GM12878 (cell line): Measurements from ENCODE around the gene MAN1A1. TPM values are rescaled to one million over a fixed set of nuclear protein-coding genes. Genes with fewer than 3 reads are reported as not detected.

Experiments
- BMI1 ChIP-seq: fragments of 450-650 bp; IDR thresholded peaks from 2 replicates; pipeline ENCODE4 v1.6.1; 2016; ENCODE audit warnings: mild to moderate bottlenecking, moderate library complexity, borderline replicate concordance
- BRCA1 ChIP-seq: IDR thresholded peaks from 2 replicates; pipeline ENCODE4 v1.6.1; 2011; ENCODE audit warnings: low read depth, low read length, improper control_type of control experiment
- EP300 ChIP-seq, 2 experiments: fragments of 150-350 bp in 1 of 2; IDR thresholded peaks; 2 replicates each; pipeline ENCODE4 v1.6.1; 2011 to 2012; ENCODE audit warnings: low read depth in 2 of 2, low read length in 2 of 2, borderline replicate concordance in 1 of 2, improper control_type of control experiment in 1 of 2, inconsistent platforms in 1 of 2; ENCODE audit not compliant: control insufficient read depth in 1 of 2
- ETV6 ChIP-seq, 2 experiments: fragments of 450-650 bp in 1 of 2; IDR thresholded peaks in 1 of 2; conservative IDR thresholded peaks in 1 of 2; 2 replicates each; pipeline ENCODE4 v1.6.1; 2014; ENCODE audit warnings: antibody characterized with exemption in 1 of 2, borderline replicate concordance in 1 of 2, low read depth in 1 of 2, mild to moderate bottlenecking in 1 of 2, moderate library complexity in 1 of 2
- MYC ChIP-seq: IDR thresholded peaks from 2 replicates; pipeline ENCODE4 v1.6.1; 2011; ENCODE audit warnings: mild to moderate bottlenecking, low read length, moderate library complexity, inconsistent platforms; ENCODE audit not compliant: insufficient read depth, insufficient replicate concordance, insufficient read length, severe bottlenecking
- SIN3A ChIP-seq: IDR thresholded peaks from 2 replicates; pipeline ENCODE4 v1.6.1; 2012; ENCODE audit warnings: low read depth, low read length, improper control_type of control experiment
- SMC3 ChIP-seq: IDR thresholded peaks from 2 replicates; pipeline ENCODE4 v1.6.1; 2011; ENCODE audit warnings: low read length, improper control_type of control experiment, borderline replicate concordance
- STAT1 ChIP-seq: fragments of 450-650 bp; conservative IDR thresholded peaks from 2 replicates; pipeline ENCODE4 v1.6.1; 2014; ENCODE audit warnings: antibody characterized with exemption, mild to moderate bottlenecking
- TCF7 ChIP-seq: IDR thresholded peaks from 2 replicates; pipeline ENCODE4 v1.6.1; 2014; ENCODE audit warnings: antibody characterized with exemption, borderline replicate concordance
- WRNIP1 ChIP-seq: IDR thresholded peaks from 2 replicates; pipeline ENCODE4 v1.6.1; 2011; ENCODE audit warnings: low read depth, low read length, improper control_type of control experiment, borderline replicate concordance
- ZBED1 ChIP-seq: IDR thresholded peaks from 2 replicates; pipeline ENCODE4 v1.6.1; 2016; ENCODE audit warnings: borderline replicate concordance
- ZNF274 ChIP-seq: IDR thresholded peaks from one replicate; pipeline ENCODE4 v1.8.0; 2011; ENCODE audit not compliant: insufficient read length, insufficient read depth
- polyA plus RNA-seq, 11 experiments: library from polyadenylated mRNA; depleted of rRNA in 4 of 11; unstranded in 6 of 11; stranded (reverse) in 5 of 11; fragments of >200 nt; fragmentation: Nextera tagmentation in 4 of 11; fragmentation: Illumina TruSeq in 1 of 11; extraction: Ambion mirVana in 4 of 11; extraction: Trizol in 1 of 11; gene quantifications; 1 replicate in 1 of 11; 2 replicates in 10 of 11; pipeline versions ENCODE4 v1.2.1 to v1.2.3, GENCODE V29; 2011 to 2016; ENCODE audit warnings: inconsistent platforms in 2 of 11, missing spikeins in 2 of 11, low read depth in 1 of 11
- total RNA-seq, 4 experiments: library from RNA; depleted of rRNA in 3 of 4; stranded (reverse); fragments of >200 nt in 3 of 4; fragmentation: Illumina TruSeq in 1 of 4; extraction: Trizol in 1 of 4; gene quantifications; 2 replicates each; pipeline versions ENCODE4 v1.2.1 to v1.2.3, GENCODE V29; 2013 to 2021
- TF ChIP-seq, protein P1 (sequence below): fragments of 450-650 bp; IDR thresholded peaks from 2 replicates; pipeline ENCODE4 v1.6.1; 2017; ENCODE audit warnings: borderline replicate concordance
- TF ChIP-seq, protein P2 (sequence below): fragments of 450-650 bp; IDR thresholded peaks from 2 replicates; pipeline ENCODE4 v1.6.1; 2016; ENCODE audit warnings: mild to moderate bottlenecking, moderate library complexity, borderline replicate concordance
- TF ChIP-seq, protein P3 (sequence below), 3 experiments: IDR thresholded peaks in 2 of 3; conservative IDR thresholded peaks in 1 of 3; 2 replicates each; pipeline ENCODE4 v1.5.1; 2011; ENCODE audit warnings: low read depth in 3 of 3, low read length in 3 of 3, mild to moderate bottlenecking in 3 of 3, control low read depth in 2 of 3, moderate library complexity in 2 of 3, inconsistent platforms in 1 of 3, mixed read lengths in 1 of 3; ENCODE audit not compliant: control insufficient read depth in 2 of 3, insufficient read depth in 1 of 3; ENCODE audit errors: extremely low read depth in 1 of 3
- TF ChIP-seq, protein P4 (sequence below): fragments of 450-650 bp; formaldehyde crosslinking; IDR thresholded peaks from 2 replicates; pipeline ENCODE4 v1.5.0; 2022; ENCODE audit warnings: mild to moderate bottlenecking, missing genetic modification characterization

MAN1A1 gene
- total and polyA plus RNA-seq, 10 of the 15 experiments (the other 5 are each of a cell fraction or from before 2014, with no cell fraction given) = 5.4 to 28.1 (median 19.5) TPM

DNA sequence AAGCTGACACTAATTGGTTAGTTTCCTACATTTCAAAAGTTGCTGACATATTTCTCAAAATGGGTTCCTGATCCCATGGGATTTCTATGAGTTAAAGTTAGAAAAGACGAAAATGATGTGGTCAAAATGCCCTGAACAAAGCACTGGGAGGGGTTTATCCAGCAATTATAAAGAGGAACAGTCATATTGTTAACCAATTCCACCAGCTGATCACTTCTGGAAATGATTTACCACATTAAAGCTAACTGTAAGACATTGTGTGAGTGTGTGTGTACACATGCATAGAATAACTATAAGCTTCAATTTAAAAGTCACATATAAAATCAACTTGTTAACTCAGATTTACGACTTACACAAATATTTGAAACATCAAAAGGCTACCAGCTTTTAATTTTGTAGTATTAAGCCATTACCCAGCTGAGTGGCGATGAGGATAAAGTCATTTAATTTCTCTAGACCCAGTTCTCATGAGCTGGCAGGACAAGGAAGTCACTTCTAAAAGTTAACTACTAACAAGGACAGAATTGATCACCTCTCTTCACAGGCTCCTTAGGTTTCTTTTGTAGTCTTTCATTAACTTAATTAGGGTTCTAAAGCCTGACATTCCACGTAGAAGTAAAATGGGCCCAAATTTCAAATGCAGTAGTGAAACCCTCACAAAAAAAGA lies 40.4 kb downstream of the MAN1A1 start (continued):
- TF ChIP-seq, protein P1, sequence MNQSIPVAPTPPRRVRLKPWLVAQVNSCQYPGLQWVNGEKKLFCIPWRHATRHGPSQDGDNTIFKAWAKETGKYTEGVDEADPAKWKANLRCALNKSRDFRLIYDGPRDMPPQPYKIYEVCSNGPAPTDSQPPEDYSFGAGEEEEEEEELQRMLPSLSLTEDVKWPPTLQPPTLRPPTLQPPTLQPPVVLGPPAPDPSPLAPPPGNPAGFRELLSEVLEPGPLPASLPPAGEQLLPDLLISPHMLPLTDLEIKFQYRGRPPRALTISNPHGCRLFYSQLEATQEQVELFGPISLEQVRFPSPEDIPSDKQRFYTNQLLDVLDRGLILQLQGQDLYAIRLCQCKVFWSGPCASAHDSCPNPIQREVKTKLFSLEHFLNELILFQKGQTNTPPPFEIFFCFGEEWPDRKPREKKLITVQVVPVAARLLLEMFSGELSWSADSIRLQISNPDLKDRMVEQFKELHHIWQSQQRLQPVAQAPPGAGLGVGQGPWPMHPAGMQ = no peak
- TF ChIP-seq SMC3 (no peak), ZNF274 (no peak), TCF7 (peak; percentile 79), ZBED1 (no peak), MYC (no peak), STAT1 (no peak), BRCA1 (no peak), SIN3A (no peak), BMI1 (0 out of 2 replicates have a peak, but pooled peaks have one; percentile 9), EP300 (IDR thresholded peaks at IDR 0.05; ENCODE audit: borderline replicate concordance in 1 of 2, control insufficient read depth in 1 of 2, low read depth in 2 of 2, low read length in 2 of 2) (peak in 1 of 2 experiments; percentile 67; a peak in 2 of 4 replicates), WRNIP1 (no peak), ETV6 (conservative IDR thresholded peaks at IDR 0.05 in 1 of 2, IDR thresholded peaks at IDR 0.05 in 1 of 2; ENCODE audit: borderline replicate concordance in 1 of 2, low read depth in 1 of 2) (no peak)
- TF ChIP-seq, protein P2, sequence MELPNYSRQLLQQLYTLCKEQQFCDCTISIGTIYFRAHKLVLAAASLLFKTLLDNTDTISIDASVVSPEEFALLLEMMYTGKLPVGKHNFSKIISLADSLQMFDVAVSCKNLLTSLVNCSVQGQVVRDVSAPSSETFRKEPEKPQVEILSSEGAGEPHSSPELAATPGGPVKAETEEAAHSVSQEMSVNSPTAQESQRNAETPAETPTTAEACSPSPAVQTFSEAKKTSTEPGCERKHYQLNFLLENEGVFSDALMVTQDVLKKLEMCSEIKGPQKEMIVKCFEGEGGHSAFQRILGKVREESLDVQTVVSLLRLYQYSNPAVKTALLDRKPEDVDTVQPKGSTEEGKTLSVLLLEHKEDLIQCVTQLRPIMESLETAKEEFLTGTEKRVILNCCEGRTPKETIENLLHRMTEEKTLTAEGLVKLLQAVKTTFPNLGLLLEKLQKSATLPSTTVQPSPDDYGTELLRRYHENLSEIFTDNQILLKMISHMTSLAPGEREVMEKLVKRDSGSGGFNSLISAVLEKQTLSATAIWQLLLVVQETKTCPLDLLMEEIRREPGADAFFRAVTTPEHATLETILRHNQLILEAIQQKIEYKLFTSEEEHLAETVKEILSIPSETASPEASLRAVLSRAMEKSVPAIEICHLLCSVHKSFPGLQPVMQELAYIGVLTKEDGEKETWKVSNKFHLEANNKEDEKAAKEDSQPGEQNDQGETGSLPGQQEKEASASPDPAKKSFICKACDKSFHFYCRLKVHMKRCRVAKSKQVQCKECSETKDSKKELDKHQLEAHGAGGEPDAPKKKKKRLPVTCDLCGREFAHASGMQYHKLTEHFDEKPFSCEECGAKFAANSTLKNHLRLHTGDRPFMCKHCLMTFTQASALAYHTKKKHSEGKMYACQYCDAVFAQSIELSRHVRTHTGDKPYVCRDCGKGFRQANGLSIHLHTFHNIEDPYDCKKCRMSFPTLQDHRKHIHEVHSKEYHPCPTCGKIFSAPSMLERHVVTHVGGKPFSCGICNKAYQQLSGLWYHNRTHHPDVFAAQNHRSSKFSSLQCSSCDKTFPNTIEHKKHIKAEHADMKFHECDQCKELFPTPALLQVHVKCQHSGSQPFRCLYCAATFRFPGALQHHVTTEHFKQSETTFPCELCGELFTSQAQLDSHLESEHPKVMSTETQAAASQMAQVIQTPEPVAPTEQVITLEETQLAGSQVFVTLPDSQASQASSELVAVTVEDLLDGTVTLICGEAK = no peak; the same call in 1 of the 2 replicates
- TF ChIP-seq, protein P3, sequence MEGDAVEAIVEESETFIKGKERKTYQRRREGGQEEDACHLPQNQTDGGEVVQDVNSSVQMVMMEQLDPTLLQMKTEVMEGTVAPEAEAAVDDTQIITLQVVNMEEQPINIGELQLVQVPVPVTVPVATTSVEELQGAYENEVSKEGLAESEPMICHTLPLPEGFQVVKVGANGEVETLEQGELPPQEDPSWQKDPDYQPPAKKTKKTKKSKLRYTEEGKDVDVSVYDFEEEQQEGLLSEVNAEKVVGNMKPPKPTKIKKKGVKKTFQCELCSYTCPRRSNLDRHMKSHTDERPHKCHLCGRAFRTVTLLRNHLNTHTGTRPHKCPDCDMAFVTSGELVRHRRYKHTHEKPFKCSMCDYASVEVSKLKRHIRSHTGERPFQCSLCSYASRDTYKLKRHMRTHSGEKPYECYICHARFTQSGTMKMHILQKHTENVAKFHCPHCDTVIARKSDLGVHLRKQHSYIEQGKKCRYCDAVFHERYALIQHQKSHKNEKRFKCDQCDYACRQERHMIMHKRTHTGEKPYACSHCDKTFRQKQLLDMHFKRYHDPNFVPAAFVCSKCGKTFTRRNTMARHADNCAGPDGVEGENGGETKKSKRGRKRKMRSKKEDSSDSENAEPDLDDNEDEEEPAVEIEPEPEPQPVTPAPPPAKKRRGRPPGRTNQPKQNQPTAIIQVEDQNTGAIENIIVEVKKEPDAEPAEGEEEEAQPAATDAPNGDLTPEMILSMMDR (IDR thresholded peaks at IDR 0.05 in 2 of 3, conservative IDR thresholded peaks at IDR 0.05 in 1 of 3; ENCODE audit: control insufficient read depth in 2 of 3, extremely low read depth in 1 of 3, insufficient read depth in 1 of 3, low read depth in 3 of 3, low read length in 3 of 3) = no peak
- TF ChIP-seq, protein P4, sequence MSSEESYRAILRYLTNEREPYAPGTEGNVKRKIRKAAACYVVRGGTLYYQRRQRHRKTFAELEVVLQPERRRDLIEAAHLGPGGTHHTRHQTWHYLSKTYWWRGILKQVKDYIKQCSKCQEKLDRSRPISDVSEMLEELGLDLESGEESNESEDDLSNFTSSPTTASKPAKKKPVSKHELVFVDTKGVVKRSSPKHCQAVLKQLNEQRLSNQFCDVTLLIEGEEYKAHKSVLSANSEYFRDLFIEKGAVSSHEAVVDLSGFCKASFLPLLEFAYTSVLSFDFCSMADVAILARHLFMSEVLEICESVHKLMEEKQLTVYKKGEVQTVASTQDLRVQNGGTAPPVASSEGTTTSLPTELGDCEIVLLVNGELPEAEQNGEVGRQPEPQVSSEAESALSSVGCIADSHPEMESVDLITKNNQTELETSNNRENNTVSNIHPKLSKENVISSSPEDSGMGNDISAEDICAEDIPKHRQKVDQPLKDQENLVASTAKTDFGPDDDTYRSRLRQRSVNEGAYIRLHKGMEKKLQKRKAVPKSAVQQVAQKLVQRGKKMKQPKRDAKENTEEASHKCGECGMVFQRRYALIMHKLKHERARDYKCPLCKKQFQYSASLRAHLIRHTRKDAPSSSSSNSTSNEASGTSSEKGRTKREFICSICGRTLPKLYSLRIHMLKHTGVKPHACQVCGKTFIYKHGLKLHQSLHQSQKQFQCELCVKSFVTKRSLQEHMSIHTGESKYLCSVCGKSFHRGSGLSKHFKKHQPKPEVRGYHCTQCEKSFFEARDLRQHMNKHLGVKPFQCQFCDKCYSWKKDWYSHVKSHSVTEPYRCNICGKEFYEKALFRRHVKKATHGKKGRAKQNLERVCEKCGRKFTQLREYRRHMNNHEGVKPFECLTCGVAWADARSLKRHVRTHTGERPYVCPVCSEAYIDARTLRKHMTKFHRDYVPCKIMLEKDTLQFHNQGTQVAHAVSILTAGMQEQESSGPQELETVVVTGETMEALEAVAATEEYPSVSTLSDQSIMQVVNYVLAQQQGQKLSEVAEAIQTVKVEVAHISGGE (CRISPR knock-in tag) = no peak
